Measurements from ENCODE around the gene ADGRA1.
"Not testable (repeated sequence)": the region's sequence is repeated elsewhere in the genome, so short reads cannot be mapped to it uniquely, and the experiment has no call there.

ADGRA1 gene

GRCh38 chr10:133087679-133088178 lies at the start of gene ADGRA1:
Gene ADGRA1 (plus strand): TSS chr10:133087924. CDS start chr10:133088910, 986 bp downstream.
- peak in 29 of 56 donors; percentile 11 to 70 (median 38) for DNase-seq

- no peak for DNase-seq
Measured at GRCh38 chr10:133038036-133038823, 49.5 kb upstream of the ADGRA1 start.

GRCh38 chr10:133039107-133039802 lies 48.5 kb upstream of the ADGRA1 start:
- no peak for DNase-seq

- DNase-seq, result no peak
Measured at GRCh38 chr10:133039803-133040165, 47.9 kb upstream of the ADGRA1 start.

GRCh38 chr10:133040198-133040597 lies 47.5 kb upstream of the ADGRA1 start:
- no peak for DNase-seq

- no peak for DNase-seq
Measured at GRCh38 chr10:133041101-133041500, 46.6 kb upstream of the ADGRA1 start.

GRCh38 chr10:133042061-133042460 lies 45.7 kb upstream of the ADGRA1 start:
- no peak for DNase-seq

- DNase-seq, result no peak
Measured at GRCh38 chr10:133042816-133043215, 44.9 kb upstream of the ADGRA1 start.

- no peak for DNase-seq
Measured at GRCh38 chr10:133043541-133044225, 44.0 kb upstream of the ADGRA1 start.

- no peak for DNase-seq
Measured at GRCh38 chr10:133044401-133044811, 43.3 kb upstream of the ADGRA1 start.

- DNase-seq, result no peak
Measured at GRCh38 chr10:133045556-133046389, 42.0 kb upstream of the ADGRA1 start.

GRCh38 chr10:133046390-133046765 lies 41.3 kb upstream of the ADGRA1 start:
- DNase-seq, result no peak

GRCh38 chr10:133047526-133048123 lies 40.1 kb upstream of the ADGRA1 start:
- no peak for DNase-seq

GRCh38 chr10:133048266-133048665 lies 39.5 kb upstream of the ADGRA1 start:
- no peak for DNase-seq

GRCh38 chr10:133048926-133049325 lies 38.8 kb upstream of the ADGRA1 start:
- no peak for DNase-seq

- DNase-seq, result no peak
Measured at GRCh38 chr10:133049639-133050038, 38.1 kb upstream of the ADGRA1 start.

- DNase-seq, result no peak
Measured at GRCh38 chr10:133050371-133050770, 37.4 kb upstream of the ADGRA1 start.

- no peak for DNase-seq
Measured at GRCh38 chr10:133052076-133052475, 35.6 kb upstream of the ADGRA1 start.

GRCh38 chr10:133053527-133054133 lies 34.1 kb upstream of the ADGRA1 start:
- DNase-seq, result not testable (repeated sequence)

- no peak for DNase-seq
Measured at GRCh38 chr10:133055470-133055869, 32.3 kb upstream of the ADGRA1 start.

All from amygdala (tissue), 56 donors.